GM21447 (cell line): ENCODE data around the gene MED23.
A peak's percentile ranks its signal among the peaks of the same experiment; 100 is the strongest.

Experiments used
- ATAC-seq: cut with Tn5 transposase; IDR thresholded peaks from one replicate; pipeline ENCODE4 v1.9.1; 2021; ENCODE audit not compliant: unreplicated experiment

The MED23 gene

GRCh38 chr6:131627724-131628682 is at the start of gene MED23:
Gene MED23, minus strand, starts transcription at chr6:131628242. Its CDS starts 193 bp downstream, at chr6:131628049.
- peak; percentile 96 for ATAC-seq

DNA sequence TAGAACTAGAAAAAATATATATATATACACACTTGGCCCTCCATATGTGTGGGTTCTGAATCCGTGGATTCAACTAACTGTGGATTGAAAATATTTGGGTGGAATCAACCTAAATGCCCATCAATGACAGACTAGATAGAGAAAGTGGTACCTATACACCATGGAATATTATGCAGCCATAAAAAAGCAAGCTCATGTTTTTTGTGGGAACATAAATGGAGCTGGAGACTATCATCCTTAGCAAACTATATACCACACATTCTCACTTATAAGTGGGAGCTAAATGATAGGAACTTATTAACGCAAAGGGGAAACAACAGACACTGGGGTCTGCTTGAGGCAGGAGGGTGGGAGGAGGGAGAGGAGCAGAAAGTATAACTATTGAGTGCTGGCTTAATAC is 45.1 kb upstream of the MED23 start:
- ATAC-seq = no peak

DNA sequence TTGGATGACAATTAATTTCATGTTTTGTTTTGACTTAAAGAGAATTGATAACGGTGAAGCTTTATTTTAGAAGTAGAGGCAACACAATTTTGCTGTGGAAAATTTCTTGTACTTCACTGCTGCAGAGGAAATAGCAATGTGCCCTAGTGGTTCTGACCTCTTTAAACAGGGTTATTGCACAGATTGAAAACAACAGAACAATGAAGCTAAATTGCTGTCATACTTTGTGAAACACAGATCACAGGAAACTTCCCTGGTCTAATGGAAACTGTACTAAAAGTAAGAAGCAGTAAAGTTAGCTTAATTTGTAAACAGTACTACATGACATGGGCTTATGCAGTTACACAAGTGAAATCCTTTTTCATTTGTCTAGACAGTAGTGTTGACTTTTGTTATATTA is 41.8 kb upstream of the MED23 start:
- no peak for ATAC-seq

DNA sequence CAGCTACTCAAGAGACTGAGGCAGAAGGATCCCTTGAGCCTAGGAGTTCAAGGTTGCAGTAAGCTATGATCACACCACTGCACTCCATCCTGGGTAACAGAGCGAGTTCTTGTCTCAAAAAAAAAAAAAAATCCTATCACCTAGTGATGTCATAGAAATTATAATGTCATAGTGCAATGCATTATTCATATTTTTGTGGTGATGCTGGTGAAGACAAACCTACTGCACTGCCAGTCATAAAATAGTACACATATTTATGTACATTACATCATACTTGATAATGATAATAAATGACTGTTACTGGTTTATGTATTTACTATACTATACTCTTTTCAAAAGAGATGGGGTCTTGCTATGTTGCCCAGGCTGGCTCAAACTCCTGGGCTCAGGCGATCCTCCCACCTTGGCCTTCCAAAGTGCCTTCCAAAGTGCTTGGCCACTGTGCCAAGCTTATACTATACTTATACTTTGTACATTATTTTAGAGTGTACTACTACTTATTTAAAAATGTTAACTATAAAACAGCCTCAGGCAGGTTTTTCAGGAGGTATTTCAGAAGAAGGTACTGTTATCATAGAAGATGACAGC is 35.6 kb upstream of the MED23 start:
- ATAC-seq = no peak

- ATAC-seq = no peak
Observed at GRCh38 chr6:131660195-131660594, 32.2 kb upstream of the MED23 start.

DNA sequence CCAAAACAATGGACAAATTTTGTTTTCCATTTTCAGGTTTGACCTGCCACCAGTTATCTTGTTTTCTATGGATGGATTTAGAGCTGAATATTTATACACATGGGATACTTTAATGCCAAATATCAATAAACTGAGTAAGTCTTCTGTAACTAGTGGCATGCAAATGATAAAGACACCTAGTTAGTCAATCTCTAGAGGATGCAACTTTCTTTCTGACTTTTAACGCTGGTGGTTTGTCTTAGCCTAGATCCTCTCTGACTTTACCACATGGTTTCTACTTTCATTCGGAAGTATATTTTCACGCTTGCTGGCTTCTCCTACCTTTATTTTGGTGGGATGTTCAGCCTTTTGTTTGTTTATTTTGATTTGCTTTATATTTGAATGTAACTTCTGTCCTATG is 30.2 kb upstream of the MED23 start:
- ATAC-seq = no peak

- ATAC-seq = no peak
Observed at GRCh38 chr6:131657630-131658111, 29.6 kb upstream of the MED23 start.

DNA sequence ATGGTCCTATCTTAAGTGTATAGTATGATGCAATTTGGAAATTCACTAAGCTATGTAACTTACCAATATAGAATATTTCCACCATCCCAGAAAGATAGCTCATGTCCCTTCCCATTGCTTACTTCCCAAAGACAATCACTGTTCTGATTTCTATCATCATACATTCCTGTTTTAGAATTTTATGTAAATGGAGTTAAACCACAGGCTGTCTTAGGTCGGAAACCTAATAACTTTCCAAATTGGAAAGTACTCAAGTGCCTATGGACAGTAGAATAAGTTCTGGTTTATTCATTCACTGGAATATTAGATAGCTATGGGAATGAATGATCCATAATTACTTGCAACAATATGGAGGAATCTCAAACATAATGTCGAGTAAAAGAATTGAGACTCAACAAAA is 29.2 kb upstream of the MED23 start:
- no peak for ATAC-seq

DNA sequence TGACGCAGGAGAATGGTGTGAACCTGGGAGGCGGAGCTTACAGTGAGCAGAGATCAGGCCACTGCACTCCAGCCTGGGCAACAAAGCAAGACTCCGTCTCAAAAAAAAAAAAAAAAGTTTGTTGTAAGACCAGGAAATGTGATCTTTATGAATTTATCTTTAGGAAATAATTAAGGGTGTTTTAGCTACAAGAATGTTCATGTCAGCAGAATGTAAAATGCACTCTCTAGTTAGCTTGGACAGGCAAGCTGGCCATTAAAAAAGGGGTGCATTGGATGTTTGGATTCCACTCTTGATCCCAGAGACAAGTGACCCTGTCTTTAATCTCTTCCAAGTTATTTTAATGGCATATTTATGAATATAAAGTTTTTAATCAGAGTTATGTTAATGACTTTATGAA is 28.6 kb upstream of the MED23 start:
- ATAC-seq = no peak

DNA sequence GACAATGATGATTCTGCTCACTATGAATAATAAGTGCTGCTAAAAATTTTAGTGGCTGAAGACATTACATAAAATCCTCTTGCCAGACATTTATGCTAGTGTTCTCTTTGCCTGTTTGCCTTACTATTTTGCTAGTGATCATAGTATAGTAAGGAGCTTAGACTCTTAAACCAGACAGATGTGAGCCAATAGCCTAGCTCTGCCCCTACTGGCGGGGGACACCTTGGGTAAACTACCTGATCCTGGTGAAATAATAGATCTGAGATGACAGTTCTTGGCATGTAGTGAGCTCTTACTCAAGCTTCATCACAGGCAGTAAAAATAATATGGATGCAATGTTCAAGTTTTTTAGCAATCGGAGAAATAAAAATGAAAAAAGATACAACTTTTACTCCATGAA is 27.9 kb upstream of the MED23 start:
- ATAC-seq = no peak

DNA sequence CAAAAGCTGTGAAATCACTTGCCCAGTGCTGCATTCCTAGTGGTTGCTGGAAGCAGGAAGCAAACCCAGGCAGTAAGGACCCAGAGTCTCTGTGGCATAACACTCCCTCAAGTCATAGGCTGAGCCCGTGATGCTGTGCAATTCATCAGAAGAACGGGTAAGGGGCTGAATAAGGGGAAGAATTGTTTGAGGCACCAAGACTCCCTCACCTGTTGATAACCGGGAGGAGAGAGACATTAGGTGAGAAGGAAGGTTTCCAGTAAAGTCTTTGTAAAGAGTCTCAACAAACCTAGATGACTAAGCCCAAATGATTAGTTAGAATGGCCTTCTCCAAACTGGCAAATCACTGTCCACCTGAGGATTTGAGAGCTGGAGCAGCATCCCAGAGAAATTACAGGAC is 27.3 kb upstream of the MED23 start:
- no peak for ATAC-seq

- no peak for ATAC-seq
Observed at GRCh38 chr6:131654326-131654725, 26.3 kb upstream of the MED23 start.

GRCh38 chr6:131652472-131652871 is 24.4 kb upstream of the MED23 start:
- ATAC-seq = no peak

- no peak for ATAC-seq
Observed at GRCh38 chr6:131651782-131652181, 23.7 kb upstream of the MED23 start.

GRCh38 chr6:131646249-131646670 is 18.2 kb upstream of the MED23 start:
- no peak for ATAC-seq

GRCh38 chr6:131645846-131646245 is 17.8 kb upstream of the MED23 start:
- ATAC-seq = no peak

GRCh38 chr6:131644921-131645320 is 16.9 kb upstream of the MED23 start:
- ATAC-seq = no peak

- ATAC-seq = no peak
Observed at GRCh38 chr6:131643855-131644460, 15.9 kb upstream of the MED23 start.

DNA sequence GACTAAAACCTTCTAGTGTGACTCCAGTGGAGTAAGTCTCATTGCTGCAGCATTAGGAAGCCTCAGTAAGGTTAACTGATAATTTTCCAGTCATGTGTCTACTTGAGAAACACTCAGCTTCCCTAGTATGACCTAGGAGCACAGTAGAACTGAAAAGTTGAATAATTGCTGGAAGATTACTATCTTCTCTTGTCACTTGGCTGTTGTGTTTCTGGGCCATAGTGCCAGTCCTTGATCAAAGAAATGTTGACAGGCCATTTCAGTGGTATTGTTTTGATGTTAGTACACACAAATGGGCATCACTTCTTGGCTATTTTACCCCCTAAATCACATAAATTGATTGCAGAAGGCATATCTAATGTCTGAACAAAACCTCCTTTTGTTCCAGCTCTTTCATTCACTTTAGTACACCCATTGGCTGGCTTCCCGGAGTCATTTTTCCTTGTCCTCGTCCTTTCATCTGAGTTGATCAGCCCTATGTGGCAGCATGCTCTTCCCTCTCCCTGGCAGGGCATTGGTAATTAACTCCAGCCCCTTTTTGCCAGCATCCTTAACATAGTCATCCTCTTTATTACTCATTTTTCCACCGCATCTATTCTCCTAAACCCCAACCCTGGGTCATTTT is 15.1 kb upstream of the MED23 start:
- no peak for ATAC-seq

DNA sequence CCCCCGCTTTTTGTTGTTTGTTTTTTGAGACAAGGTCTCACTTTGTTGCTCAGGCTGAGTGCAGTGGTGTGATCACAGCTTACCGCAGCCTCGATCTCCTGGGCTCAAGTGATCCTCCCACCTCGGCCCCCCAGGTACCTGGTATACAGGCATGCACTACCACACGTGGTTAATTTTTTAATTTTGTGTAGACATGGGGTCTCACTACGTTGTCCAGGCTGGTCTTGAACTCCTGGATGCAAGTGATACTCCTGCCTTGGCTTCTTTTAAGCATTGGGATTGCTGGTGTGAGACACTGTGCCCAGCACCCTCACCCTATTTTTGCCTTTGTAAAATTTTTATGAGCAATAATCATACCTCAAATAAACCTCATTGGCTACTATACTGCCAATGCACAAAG is 14.5 kb upstream of the MED23 start:
- no peak for ATAC-seq

- no peak for ATAC-seq
Observed at GRCh38 chr6:131641554-131641953, 13.5 kb upstream of the MED23 start.
